HG03460 (cell line): ENCODE results near the gene FRG2B.
"Not testable (repeated sequence)": the region's sequence is repeated elsewhere in the genome, so short reads cannot be mapped to it uniquely, and the experiment has no call there.

Source experiments
- ATAC-seq: cut with Tn5 transposase; IDR thresholded peaks from one replicate; pipeline ENCODE4 v1.9.1; 2021; ENCODE audit not compliant: unreplicated experiment

Gene FRG2B

GRCh38 chr10:133600657-133601056 is 25.9 kb downstream of the FRG2B start:
- ATAC-seq: no peak

GRCh38 chr10:133599869-133600268 is 26.7 kb downstream of the FRG2B start:
- ATAC-seq: not testable (repeated sequence)

GRCh38 chr10:133592716-133593115 is 33.9 kb downstream of the FRG2B start:
- ATAC-seq: no peak

GRCh38 chr10:133590970-133591359 is 35.6 kb downstream of the FRG2B start:
- ATAC-seq: no peak

GRCh38 chr10:133590226-133590969 is 36.2 kb downstream of the FRG2B start:
- no peak for ATAC-seq

GRCh38 chr10:133577037-133577436 is 49.6 kb downstream of the FRG2B start:
- ATAC-seq: not testable (repeated sequence)
